OCI-M2 (cell line): Measurements from ENCODE around the gene REC8.

Source experiments
- DNase-seq: peaks from one replicate; lab custom pipeline; 2025; ENCODE audit not compliant: unreplicated experiment; lab: John Stamatoyannopoulos, UW

The REC8 gene, protein sequence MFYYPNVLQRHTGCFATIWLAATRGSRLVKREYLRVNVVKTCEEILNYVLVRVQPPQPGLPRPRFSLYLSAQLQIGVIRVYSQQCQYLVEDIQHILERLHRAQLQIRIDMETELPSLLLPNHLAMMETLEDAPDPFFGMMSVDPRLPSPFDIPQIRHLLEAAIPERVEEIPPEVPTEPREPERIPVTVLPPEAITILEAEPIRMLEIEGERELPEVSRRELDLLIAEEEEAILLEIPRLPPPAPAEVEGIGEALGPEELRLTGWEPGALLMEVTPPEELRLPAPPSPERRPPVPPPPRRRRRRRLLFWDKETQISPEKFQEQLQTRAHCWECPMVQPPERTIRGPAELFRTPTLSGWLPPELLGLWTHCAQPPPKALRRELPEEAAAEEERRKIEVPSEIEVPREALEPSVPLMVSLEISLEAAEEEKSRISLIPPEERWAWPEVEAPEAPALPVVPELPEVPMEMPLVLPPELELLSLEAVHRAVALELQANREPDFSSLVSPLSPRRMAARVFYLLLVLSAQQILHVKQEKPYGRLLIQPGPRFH

DNA sequence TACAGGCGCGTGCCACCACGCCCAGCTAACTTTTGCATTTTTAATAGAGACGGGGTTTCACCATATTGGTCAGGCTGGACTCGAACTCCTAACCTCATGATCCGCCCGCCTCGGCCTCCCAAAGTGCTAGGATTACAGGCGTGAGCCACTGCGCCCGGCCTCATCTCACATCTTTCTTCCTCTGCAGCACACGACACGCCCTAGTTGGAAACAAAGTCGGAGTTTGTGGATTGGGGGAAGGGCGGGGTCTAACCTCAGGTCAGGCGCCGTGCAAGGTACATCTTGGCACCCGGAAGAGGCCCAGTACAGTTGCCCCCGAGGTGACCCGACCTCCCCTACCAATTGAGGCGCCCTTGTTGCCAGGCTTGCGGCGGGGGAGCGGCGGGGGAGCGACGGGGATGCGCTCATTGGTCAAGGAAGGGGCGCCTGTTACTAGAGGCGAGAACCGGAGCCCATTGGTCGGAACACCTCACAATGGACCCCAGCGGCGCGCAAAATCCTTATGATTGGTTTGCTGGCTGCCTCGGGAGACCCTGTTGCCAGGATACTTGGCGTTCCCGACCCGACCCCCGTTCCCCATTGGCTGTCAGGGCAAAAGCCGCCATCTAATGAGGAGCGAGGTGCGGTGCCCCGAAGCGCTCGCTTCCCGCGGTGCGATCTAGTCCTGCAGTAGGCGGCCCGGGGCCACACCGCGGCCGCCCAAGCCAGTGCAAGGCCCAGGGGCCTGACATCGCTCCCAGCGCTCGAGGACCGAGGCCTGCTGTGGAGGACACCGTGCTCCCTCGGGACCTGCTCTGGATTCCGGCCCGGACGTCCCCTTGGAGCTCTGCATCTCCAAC is at the start of gene REC8:
Gene REC8, plus strand, starts transcription at position 659 of the 839 bp plus-strand sequence. CDS start 473 bp downstream, outside the sequence.
- no peak for DNase-seq

DNA sequence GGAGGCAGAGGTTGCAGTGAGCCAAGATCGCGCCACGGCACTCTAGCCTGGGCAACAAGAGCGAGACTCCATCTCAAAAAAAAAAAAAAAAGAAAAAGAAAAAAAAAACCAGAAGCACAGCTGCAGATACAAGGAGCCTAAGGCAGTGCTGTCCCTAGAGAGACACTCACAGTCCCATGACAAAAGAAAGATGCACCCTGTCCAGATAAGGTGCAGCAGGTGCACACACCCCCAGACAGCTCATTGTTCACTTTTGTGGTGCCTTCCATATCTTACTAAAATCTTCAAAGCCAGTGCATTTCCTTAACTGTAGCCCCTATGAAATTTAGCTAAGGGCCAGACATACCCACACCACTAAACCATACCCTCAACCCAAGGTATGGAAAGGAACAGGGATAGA is 49.5 kb upstream of the REC8 start:
- no peak for DNase-seq

DNA sequence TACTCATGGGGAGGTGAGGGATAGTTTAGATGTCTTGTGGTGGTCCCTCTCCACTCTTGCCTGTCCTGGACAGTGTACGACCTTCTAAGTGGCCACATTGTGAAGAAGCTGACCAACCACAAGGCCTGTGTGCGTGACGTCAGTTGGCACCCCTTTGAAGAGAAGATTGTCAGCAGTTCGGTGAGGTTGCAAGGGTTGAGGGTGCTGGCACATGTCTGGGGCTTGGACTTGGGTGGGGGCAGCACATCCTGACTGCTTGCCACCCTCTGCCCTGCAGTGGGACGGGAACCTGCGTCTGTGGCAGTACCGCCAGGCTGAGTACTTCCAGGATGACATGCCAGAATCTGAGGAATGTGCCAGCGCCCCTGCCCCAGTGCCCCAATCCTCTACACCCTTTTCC is 49.0 kb upstream of the REC8 start:
- no peak for DNase-seq

DNA sequence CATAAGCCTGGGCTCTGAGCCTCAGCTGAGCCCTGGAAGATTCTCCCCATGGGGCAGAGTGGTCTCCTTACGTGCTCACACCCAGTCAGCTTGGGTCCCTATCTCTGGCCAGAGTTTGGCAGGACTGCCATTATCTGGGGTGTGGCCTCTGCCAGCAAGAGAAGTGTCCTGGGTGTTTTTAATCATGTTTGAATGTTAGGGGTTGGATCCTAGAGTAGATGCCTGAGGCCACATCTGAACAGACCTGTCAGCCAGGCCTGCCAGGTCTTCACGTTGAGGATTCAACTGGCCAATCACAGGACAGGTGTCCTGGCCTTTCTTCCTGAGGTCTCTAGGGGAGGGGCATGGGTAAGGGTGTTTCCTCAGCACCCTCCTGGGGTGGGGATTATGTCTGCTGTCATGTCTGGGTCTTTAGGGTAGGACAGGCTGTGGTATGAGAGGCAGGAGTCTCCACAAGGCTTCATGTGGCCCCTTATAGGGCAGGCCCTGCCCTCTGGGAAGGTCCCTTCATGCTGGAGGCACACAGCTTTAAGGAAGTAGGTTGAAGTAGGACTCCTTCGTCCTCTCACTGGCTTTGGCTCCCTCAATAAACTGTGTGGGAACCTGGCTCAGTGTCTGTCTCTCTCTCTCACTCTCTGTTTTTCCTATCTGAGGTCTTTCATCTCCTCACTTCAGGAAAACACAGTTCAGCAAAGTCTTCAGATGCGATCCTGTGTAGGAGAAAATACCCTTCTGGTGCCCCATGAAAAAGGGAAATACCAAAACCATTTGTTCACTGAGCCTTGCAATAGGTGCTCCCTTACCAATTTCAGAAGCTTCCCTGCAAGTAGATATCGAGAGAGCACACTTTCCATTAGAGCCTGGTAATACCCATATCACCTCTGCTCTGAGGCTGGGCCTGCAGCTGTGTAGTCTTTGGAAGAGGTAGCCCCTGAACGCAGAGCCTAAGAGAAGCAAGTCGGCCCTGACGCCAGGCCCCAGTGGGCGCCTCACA is 48.2 kb upstream of the REC8 start:
- no peak for DNase-seq

DNA sequence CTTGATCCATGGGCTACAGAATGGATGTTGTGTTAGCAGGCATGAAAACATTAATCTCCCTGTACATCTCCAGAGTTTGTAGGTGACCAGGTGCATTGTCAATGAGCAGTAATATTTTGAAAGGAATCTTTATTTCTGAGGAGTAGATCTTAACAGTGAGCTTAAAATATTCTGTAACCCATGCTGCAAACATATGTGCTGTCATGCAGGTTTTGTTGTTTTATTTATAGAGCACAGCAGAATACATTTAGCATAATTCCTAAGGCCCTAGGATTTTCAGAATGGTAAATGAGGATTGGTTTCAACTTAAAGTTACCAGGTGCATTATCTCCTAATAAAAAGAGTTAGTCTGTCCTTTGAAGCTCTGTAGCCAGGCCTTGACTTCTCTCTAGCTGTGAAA is 44.9 kb upstream of the REC8 start:
- DNase-seq: no peak

DNA sequence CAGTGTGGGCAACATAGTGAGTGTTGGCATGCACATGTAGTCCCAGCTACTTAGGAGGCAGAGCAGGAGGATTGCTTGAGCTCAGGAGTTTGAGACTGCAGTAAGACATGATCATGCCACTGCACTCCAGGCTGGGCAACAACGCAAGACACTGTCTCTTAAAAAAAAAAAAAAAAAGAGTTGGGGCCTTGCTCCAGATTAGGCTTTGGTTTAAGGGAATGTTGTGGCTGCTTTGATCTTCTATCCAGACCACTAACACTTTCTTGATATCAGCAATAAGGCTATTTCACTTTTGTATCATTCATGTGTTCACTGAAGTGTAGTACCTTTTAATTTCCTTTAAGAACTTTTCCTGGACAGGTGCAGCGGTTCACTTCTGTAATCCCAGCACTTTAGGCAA is 44.2 kb upstream of the REC8 start:
- no peak for DNase-seq

DNA sequence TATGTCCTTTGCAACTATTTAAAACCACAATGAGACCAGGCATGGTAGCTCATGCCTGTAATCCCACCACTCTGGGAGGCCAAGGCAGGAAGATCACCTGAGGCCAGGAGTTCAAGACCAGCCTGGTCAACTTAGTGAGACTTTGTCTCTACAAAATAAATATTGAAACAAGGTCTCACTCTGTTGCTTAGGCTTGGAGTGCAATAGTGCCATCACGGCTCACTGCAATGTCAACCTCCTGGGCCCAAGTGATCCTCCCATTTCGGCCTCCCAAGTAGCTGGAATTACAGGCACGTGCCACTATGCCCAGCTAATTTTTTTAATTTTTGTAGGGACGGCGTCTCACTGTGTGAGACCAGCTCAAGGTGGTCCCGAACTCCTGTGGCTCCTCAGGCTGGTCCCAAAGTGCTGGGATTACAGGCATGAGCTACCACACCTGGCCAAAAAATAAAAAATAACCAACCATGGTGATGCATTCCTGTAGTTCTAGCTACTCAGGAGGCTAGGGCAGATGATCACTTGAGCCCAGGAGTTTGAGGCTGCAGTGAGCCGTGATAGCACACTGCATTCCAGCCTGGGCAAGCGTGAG is 42.4 kb upstream of the REC8 start:
- DNase-seq: no peak

DNA sequence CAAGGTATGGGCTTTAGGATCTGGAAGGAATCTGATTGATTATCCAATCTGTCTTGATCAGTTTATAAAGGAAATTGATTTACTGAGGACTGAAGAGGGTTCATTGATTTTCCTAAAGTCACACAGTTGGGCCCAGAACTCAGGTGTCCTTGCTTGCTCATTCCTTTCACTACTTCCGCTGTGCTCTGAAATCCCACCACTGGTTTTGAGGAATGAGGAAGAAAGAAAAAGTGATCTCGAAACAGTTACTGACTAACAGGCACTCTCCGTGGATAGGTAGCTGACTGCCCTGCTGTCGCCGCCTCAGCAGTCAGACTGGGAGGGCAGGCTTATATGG is 41.5 kb upstream of the REC8 start, which contains the start of gene FITM1:
Gene FITM1, plus strand, starts transcription at position 280 of the 337 bp plus-strand sequence. CDS start 905 bp downstream, outside the sequence.
- DNase-seq: no peak

DNA sequence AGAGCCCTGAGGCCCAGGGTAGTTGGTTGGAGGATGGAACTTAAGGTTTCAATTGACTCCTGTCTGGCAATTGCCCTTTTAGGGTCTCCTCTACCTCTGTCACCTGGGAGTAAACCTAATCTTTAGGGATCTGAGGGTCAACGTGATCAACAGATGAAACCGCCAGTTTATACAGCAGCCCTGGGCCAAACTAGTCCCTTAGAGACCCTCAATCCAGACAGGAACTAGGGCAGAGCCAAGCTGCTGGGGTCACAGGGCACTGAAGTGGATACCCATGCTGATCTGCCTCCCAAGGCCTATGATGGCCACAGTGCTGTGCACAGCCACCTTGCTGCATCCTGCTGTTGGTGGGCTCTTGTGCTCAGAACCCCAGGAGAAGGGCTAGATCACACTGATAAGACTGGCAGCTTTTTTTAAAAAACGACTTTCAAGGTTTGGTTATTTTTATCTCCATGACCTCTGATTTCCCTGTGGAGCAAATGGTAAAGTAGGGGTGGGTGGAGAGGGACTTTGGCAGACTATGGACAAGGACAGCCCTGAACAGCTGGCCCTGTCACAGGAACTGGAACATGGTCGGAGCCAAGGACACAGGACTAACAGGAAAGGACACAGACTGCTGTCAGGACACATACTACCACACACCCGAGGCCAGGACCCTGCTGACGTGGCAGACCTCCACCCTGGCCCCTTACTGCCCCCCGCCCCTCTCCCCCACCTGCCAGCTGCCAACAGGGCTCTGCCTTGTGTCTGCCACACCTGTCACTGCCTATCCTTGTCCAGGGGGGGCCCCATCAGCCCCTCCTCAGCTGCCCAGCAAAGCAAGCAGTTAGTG is 40.9 kb upstream of the REC8 start:
- no peak for DNase-seq

DNA sequence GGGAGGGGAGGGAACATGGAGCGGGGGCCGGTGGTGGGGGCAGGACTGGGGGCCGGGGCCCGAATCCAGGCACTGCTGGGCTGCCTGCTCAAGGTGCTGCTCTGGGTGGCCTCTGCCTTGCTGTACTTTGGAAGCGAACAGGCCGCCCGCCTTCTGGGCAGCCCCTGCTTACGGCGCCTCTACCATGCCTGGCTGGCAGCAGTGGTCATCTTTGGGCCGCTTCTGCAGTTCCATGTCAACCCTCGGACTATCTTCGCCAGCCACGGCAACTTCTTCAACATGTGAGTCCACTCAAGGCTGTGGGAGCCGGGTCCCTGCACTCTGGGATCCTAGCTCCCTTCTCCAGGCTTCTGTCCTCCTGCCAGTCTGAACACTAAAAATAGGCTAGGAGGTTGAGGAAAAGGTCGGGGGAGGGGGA is 40.3 kb upstream of the REC8 start:
- DNase-seq: no peak

DNA sequence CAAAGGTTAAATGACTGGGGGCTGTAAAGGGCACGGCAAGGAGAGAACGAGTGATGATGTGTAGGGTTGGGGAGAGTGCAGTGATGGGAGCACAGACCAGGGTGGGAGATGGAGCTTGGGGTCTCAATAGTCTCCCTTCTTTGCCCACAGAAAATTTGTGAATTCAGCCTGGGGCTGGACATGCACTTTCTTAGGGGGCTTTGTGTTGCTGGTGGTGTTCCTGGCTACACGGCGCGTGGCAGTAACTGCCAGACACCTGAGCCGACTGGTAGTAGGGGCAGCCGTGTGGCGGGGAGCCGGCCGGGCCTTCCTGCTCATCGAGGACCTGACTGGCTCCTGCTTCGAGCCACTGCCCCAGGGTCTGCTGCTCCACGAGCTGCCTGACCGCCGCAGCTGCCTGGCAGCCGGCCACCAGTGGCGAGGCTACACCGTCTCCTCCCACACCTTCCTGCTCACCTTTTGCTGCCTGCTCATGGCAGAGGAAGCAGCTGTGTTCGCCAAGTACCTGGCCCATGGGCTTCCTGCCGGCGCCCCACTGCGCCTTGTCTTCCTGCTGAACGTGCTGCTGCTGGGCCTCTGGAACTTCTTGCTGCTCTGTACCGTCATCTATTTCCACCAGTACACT is 39.7 kb upstream of the REC8 start:
- DNase-seq: no peak

DNA sequence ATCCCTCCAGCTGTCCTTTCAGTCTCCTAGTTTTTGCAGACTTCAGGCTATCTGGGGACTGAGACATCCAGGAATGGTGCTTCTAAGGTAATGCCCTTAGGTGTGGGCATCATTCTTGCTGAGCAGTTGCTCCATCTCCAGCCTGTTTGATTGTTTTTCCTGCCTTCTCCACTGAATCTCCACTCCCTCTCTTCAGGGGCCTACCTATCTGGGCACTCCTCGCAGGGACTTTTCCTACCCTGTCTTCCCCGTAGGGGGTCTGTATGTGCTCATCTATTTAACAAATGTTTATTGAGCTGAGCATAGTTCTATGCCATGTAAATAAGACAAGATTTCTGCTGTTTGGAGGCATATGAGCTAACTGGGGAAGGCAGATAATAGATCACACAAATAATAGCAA is 38.9 kb upstream of the REC8 start:
- no peak for DNase-seq

DNA sequence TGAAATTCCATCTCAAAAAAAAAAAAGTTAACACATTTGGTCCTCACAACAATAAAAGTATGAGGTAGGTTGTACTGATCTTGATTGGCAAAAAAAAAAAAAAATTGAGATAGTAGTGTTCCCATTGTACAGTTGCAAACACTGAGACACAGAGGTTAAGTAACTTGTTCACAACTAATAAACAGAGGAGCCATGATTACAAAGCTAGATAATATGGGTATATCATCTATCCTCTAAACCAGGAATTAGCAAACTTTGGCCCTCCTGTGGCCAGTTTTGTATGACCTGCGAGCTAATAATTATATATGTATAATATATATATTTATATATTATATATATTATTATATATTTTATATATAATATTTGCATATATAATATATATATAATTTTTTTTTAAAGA is 38.1 kb upstream of the REC8 start:
- no peak for DNase-seq

DNA sequence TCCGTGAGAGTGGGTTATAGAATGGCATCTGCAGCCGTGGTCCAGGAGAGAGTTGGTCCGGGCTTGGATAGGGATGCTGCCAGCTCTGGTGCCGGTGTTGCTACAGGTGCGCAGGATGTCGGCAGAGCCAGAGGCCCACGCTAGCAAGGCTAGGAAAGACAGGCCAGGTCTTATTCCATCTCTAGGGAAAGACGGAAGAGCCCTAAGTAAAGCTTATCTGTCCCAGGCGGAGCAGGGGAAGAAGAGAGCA is 36.4 kb upstream of the REC8 start:
- no peak for DNase-seq

DNA sequence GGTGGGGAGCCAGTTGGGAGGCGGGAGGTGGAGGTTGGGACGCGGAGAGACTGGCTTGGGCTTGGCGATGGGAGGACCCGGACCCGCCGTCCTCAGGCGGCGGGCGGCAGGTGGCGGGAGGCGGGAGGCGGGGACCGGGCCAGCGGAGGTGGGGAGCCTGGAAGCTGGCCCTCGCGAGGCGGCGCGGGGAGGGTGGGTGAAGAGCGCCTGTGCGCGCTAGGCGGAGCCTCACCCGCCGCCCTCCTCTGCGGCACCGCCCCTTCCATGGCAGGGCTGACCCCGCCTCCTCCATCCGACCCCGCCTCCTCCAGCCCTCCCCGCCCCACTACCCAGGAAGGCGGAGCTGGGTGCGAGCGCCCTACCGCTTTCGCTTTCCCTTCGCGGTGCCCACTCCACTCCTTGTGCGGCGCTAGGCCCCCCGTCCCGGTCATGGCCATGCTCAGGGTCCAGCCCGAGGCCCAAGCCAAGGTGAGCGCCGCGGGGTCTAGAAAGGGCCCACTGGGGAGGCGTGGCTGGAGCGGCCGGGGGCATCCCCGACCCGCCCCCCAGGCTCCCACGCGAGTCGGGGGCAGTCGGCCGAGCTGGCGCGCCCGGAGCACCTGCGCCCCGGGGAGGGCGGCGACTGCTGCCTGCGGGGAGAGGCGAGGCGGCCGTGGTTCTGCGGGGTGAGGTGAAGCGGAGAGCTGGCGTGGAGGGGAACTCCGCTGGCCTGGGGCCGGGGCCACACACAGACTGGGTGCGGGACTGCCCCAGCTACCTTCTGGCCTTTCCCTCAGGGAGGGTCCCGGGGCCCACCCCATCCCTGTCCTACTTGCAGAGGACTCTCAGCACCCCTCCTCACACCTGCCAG is 35.8 kb upstream of the REC8 start, which contains the start of gene PSME1:
Gene PSME1, plus strand, starts transcription at position 361 of the 850 bp plus-strand sequence. Its CDS starts 69 bp downstream, at position 430.
- DNase-seq: peak; percentile 57

DNA sequence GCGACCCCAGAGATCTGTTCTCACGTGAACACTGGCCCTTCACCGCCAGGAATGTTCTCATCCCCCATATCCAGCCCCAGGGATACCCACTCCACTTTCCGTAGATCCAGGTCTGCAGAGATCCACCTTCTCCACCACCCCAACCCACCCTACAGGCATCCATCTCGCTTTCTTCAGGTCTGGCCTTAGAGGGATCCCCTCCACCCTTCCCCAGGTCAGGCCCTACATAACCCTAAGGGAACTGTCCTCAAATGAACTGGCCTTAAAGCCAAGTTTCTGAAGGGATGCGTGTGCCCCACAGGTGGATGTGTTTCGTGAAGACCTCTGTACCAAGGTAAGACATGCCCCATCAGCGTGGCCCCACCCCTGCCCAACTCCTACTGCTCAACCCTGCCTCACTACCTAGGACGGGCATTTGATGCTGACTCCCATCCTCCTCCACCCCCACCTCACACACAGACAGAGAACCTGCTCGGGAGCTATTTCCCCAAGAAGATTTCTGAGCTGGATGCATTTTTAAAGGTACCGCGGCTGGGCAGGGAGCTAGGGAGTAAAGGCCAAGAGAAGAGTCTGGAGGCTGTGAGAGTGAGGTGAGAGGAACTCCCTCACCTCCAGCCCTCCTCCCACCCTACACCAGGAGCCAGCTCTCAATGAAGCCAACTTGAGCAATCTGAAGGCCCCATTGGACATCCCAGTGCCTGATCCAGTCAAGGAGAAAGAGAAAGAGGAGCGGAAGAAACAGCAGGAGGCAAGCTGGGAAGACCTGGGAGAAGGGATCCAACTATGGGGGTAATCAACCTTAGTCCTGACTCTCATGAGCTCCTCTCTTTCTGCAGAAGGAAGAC is 35.0 kb upstream of the REC8 start:
- DNase-seq: no peak
